ENCODE data around the gene AVPR1B.

AVPR1B gene

DNA sequence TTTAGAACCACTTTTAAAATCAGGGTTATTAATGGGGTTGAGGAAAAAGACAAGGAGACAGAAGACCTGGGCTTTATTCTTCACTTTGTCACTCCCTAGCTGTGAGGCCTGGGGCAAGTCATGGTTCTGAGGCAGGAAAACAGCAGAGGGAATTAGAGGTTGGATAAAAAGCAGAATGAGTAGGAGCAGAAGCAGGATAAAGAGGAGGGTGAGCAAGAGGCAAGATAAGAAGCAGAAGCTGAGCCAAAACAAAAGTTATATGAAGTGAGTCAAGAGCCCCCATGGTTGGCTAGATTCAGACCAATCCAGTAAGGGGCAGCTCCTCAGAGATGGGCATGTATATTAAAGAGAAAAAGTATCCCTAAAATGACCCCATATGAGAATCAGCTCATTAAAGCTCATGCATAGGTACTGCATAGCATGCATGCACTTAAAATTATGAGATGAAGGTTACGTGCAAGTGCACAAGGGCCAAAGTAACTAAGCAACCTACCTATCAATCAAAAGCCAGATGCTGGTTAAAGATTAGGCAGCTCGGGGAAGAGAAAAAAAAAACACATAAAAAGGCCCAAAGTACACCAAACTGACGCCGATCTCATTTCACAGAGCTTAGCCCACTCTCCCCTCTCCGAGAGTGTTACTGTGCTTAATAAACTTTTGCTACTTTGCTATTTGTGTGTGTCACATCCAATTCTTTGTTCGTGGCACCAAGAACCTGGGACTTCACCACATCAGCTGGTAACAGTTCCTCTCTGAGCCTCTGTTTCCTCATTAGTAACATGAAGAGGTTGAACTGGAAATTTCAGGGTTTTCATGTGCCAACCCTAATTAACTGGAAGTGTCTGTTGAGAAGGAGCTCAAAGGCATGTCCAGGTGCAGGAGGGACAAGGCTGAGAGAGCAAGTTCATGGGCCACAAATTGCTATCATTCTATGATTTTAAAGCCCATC, 2.2 kb downstream of the AVPR1B start:
- in situ Hi-C loops (cut with MboI; ENCODE audit: low sequenced_read_pairs): loop anchor here (25.0 kb wide), 1 partner anchor 328 kb away; the partner anchor contains the start of gene RAB29

DNA sequence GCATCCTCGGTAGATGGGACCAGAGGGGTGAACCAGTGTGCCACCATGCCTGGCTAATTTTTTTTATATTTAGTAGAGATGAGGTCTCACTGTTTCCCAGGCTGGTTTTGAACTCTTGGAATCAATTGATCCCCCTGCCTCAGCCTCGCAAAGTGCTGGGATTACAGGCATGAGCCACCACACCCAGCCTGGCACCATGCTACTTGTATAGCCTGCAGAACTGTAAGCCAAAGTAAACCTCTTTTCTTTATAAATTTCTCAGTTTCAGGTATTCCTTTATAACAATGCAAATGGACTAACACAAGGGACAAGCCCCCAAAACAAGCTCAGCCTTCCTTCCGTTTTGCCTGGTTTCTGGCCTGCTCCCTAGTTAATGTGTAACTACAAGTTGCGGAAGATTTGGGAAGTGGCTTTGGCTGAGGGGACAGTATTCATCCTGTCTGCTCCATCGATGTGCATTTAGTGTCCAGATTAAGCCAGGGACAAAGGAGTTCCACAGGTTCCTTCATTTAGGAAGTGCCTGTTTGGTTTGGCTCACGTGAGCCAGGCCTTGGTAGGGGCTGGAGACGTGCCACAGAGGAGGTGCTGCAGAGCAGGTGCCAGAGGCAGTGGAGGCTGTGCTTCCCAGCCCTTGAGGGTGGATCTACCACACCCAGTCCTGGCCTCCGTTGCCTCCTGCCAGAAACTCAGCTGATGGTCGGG, 4.4 kb downstream of the AVPR1B start:
- in situ Hi-C loops (cut with MboI; ENCODE audit: low sequenced_read_pairs): loop anchor here (25.0 kb wide), 1 partner anchor 325 kb away; the partner anchor contains the start of gene RAB29

DNA sequence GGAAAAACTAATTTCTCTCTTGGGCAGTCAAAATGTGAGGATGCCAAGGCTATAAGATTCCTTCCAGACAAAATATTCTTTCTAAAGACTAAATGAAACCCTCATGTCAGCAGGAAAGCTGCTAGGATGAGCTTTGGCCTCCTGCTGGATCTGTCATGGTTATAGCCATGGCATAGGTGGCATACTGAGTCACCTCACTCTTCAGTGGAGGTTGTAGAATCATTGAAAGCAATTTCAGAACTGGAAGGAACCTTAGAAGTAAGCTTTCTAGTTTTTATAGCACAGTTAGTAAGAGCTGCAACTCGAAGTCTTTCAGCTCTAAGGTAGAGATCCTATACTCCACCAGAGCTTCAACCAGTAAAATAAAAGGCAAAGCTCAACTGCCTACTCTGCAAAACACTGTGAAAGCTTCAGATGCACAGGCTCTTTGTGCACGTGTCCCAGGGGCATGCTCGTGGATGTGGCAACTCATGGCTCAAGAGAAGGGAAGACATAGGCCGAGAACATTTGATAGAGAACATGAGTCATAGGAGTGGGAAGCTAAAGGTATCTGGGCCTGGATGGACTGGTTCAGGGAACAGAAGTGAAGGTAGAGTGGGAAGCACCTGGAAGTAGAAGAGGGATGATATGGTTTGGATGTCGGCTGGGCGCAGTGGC, 5.8 kb downstream of the AVPR1B start:
- in situ Hi-C loops (cut with MboI; ENCODE audit: low sequenced_read_pairs): loop anchor here (25.0 kb wide), 1 partner anchor 324 kb away; the partner anchor contains the start of gene RAB29

DNA sequence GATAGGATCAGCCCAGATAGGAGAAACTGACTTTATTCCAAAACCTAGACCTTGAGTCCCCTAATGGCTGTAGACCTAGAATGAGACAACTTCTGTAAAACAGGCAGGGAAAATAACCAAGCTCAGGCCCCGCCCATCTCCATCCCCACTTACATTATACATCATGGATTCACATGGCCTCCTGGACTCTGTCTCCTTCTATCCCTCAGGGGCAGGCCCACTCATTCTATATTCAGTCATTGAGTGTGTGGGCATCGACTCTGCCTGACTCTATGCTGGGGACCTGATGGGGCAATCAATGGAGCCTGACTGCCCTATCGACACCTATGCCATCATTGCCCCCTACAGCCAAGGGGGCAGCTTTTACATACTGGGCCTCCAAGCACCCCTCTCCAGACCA, 6.4 kb downstream of the AVPR1B start:
- in situ Hi-C loops (cut with MboI; ENCODE audit: low sequenced_read_pairs): loop anchor here (25.0 kb wide), 1 partner anchor 324 kb away; the partner anchor contains the start of gene RAB29

DNA sequence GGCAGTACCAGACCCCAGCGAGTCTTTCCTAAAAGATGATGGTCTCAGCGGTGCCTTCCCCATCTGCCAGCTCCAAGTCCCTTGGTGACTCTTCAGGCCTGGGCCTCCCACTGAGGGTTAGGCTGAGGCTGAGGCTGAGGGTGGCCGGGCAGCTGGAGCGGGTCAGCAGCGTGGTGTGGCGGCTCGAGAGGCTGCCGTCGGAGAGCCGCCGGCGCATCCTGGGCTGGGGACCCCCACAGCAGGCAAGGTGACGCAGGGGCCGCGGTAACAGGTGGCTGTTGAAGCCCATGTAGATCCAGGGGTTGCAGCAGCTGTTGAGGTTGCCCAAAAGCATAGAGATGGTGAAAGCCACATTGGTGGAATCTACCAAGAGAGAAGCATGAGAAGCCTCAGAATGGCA, 7.0 kb downstream of the AVPR1B start:
- in situ Hi-C loops (cut with MboI; ENCODE audit: low sequenced_read_pairs): loop anchor here (25.0 kb wide), 1 partner anchor 323 kb away; the partner anchor contains the start of gene RAB29

DNA sequence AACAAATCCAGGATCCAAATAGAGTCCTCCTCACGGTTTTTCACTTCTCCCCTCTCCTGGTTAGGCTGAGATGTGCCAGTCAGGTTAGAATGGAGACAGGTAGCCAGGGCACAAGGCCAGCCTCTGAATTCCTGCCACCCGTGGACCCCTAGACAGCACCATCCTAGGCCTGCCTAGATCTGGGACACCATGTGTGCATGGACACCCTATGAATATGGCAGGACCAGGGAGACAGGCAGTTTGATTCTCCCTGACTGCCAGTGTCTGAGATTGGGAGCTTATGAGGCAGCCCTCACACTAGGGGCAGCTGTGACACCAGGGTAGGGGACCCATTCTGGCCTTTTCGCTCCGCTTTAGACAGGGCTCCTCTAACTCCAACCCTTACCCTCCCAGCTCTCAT, 7.5 kb downstream of the AVPR1B start:
- in situ Hi-C loops (cut with MboI; ENCODE audit: low sequenced_read_pairs): loop anchor here (10.0 to 25.0 kb wide), 3 partner anchors 125 to 322 kb away; partner anchors contain the start of gene RAB29

DNA sequence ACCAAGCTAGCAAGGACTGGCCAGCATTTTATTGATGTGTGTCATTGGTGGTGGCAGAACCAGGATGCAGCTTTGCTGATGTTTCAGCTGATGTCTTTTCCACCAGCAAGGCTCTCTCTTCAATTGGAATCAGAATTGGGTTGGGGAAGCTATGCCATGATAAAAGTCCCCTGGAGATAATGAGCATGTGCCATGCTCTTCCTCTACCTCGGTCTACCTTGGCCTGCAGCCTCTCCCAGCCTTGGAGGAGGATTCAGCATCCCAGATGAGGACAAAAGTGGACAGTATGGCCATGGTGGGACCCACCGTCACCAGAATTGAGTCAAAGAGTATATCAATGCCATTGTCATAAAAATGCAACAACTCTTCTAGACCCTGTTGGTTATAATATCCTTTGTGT, 8.6 kb downstream of the AVPR1B start:
- in situ Hi-C loops (cut with MboI; ENCODE audit: low sequenced_read_pairs): loop anchor here (10.0 to 25.0 kb wide), 3 partner anchors 124 to 321 kb away; partner anchors contain the start of gene RAB29

DNA sequence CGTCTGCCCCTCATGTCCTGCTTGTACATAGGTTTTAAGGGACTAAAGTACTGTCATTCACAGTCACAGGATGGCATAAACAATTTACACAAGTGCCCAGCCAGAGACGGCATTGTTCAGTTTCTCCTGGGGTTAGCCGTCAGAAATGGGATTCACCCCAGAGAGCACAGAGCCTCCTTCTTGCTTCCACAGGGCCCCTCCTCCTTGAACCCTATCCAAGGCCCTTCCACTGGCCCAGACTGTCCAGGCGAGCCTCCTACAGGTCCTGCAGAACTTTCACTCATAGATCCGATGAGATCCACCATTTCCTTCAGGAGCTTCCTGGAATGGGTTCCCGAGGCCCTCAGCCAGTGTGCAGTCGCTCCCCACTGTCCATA, 10.0 kb downstream of the AVPR1B start:
- in situ Hi-C loops (cut with MboI; ENCODE audit: low sequenced_read_pairs): loop anchor here (10.0 to 25.0 kb wide), 3 partner anchors 122 to 320 kb away; partner anchors contain the start of gene RAB29

DNA sequence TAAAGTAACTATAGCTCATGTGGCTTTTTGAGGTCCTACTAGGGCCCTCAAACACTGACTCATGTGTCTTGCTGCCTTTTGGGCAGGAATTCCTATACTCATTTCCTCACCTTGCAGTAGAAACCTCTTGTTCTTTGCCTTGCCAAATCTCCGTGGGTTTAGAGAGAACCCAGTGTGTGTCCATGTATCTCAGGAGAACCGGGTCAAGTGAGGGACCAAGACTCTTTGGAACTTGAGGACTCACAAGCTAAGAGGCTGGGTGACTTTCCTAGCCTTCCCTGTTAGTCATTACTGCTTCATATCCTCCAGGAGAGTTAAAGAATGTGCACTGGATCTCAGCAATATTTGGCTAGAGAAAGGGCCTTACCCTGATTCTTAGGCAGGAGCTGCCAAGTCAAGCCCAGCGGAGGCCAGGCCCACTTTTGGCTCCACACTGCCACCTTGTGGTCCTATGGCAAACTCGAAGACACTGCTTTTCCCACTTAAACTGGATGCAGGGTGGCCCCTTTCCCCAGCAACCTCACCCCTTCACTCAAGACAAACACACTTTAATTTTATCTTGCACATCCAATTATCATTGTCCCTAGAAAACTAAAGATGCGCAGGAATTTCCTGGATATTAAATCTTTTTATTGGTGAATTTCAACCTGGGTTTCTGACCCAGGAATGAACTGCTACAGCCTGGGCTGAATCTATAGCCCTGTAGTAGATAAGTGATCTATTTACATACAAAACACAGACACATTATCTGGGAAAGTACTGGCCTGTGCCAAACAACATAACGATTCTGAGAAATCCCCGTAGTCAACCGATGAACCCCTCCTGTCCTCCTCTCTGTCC, 10.6 kb downstream of the AVPR1B start:
- in situ Hi-C loops (cut with MboI; ENCODE audit: low sequenced_read_pairs): loop anchor here (10.0 to 25.0 kb wide), 3 partner anchors 122 to 319 kb away; partner anchors contain the start of gene RAB29

DNA sequence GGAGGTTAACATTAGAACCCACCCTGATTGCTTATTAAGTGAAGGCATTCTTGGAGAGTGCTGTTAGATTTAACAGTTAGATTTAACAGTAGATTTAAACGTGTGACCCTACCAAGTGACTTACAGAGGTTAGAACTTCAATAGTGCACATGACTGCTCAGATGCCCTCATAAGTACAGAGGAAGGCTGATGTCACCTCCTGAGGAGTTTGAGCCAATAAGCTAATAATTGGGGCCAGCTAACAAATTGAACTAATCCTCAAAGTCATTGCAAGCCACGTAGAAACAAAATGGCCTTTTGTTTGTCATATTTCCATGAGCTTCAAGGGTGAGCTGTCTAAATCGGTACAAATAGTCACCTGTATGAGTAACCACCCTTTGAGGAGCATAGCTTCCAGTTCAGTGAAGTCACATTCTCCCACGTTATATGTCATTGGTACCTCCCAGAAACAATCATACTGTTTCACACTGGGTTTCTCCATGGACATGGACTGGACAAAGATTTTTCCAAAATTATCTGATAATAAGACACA, 11.7 kb downstream of the AVPR1B start:
- in situ Hi-C loops (cut with MboI; ENCODE audit: low sequenced_read_pairs): loop anchor here (10.0 to 25.0 kb wide), 3 partner anchors 121 to 318 kb away; partner anchors contain the start of gene RAB29

DNA sequence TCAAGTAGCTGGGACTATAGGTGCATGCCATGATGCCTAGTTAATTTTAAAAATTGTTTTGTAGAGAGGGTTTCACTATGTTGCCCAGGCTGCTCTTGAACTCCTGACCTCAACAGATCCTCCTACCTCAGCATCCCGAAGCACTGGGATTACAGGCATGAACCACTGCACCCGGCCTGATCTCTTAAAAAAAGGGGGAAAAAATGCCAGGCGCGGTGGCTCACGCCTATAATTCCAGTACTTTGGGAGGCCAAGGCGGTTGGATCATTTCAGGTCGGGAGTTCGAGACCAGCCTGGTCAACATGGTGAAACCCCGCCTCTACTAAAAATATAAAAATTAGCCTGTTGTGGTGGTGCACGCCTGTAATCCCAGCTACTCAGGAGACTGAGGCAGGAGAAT, 13.2 kb downstream of the AVPR1B start:
- in situ Hi-C loops (cut with MboI; ENCODE audit: low sequenced_read_pairs): loop anchor here (10.0 to 25.0 kb wide), 3 partner anchors 119 to 317 kb away; partner anchors contain the start of gene RAB29

DNA sequence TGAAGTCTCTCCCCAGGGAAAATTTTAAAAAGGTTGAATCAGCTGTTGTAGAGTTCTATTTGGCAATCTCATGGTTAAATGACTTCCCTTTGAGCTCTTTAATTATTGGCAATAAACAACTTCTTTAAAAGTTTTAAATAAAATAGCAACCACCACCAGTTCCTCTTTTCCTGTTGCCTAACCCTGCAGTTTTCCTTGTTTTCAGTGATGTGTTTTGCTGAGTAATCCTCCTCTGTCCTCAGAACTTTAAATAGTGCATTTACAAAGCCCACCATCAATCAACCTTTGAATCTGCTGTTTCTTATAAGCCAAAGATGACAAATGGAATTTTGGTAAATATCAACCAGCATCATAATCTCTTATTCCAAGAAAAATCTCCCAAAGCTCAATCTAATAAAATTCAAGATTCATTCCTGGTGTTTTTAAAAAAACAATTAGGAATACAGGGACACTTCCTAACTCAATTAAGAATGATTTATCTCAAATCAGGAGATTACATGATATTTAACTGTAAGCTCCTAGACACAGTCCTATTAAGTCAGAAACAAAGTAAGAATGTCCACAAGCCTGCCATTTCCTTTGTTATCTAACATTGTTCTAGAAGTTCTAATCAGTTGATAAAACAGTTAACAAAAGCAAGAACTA, 14.8 kb downstream of the AVPR1B start:
- in situ Hi-C loops (cut with MboI; ENCODE audit: low sequenced_read_pairs): loop anchor here (10.0 to 25.0 kb wide), 3 partner anchors 118 to 315 kb away; partner anchors contain the start of gene RAB29

DNA sequence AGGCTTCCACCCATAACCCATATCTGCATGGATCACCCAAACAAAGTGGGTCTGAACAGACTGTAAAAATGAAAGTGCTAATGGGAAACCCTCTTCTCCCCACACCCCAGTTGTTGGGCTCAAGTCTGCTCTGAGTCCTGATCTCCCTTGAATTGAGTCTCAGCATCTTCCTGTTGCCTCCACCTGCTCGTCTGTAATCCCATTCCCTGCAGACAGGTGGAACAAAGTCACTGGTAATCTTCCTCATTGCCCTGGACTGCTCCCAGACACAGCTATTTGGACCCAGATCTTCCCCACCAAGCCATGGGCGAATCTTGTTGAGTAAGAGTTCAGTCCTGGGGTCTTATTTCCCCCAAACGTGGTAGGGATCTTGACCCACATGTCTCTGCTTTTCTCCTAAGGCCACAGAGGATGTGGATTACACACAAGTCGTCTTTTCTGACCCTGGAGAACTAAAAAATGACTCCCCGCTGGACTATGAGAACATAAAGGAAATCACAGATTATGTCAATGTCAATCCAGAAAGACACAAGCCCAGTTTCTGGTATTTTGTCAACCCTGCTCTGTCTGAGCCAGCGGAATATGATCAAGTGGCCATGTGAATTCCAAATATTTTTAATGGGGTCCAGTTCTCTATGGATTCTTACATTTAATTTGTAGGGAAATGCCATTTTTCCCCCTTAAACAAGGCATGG, 15.7 kb downstream of the AVPR1B start:
- in situ Hi-C loops (cut with MboI; ENCODE audit: low sequenced_read_pairs): loop anchor here (10.0 to 25.0 kb wide), 3 partner anchors 117 to 314 kb away; partner anchors contain the start of gene RAB29

DNA sequence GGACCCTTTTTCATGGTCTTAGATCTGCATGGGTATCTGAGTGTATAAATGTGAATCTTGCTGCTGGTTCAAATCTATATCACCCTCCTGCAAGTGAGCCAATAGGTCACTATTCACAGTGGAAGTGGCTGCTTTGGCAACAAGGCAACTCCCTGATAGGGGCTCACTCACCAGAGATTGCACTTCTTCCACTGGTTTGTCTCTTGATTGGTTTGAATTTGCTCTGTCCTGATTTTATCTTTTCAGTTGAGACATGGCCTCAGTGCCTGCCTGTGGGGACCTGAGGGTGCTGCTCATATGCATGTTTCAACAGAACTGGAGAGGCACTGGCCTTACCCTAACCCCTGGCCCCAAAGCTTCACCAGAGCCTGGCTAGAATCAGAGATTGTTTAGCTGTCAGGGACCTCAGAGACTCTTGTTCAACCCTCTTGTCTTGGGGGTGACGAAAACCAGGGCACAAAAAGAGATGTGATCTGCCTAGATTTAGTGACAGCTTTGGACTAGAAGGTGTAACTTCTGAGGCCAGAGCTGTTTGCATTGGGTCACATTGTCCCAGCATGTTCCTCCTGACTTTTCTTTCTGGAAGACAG, 16.9 kb downstream of the AVPR1B start:
- in situ Hi-C loops (cut with MboI; ENCODE audit: low sequenced_read_pairs): loop anchor here (10.0 to 25.0 kb wide), 3 partner anchors 116 to 313 kb away; partner anchors contain the start of gene RAB29

DNA sequence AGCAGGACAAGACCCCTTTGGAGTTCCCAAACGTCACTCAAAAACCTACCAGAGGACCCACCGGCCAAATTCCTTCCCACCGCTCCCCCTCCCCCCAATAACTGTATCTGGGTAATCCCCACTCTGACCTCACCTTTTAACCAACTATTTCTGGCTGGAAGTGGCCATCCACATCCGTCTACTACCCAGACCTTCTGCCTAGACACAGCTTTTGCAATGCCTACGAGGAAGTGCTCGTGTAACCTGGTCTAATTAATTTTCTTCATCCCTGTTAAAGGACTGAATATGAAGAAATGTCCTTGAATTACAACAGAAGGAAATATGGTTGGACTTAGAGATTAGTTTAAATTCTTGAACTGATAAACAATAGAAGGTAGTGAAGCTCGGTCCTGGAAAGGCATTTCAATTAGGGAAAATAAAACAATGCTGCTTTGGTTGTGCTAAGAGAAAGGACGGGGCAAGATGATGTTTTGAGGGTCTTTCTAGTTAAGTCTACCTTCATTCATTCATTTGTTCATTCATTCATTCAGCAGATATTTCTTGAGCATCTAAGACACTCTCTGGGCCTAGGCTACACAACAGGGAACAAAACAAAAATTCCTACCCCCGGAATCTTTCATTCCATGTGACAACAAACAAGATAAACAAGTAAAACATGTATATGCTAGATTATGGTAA, 18.8 kb downstream of the AVPR1B start:
- in situ Hi-C loops (cut with MboI; ENCODE audit: low sequenced_read_pairs): no loop called here

DNA sequence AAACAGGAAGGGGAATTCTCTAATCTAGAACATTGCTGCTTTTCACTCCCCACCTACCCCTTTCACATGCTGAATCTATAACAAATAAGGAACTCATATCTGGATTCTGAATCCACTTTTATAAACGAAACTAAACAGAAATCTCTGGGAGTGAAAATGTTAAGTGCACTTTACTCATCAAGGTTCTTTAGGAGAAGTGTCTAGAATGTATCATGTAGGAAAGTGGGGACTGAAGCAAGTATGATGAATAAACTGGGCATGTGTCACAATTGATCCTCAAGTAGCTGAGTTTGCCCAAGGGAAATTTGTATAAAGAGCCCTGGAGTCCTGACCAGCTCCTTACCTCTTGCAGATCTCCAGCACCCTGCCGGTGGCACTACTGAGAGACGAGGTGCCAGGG, 19.8 kb downstream of the AVPR1B start:
- in situ Hi-C loops (cut with MboI; ENCODE audit: low sequenced_read_pairs): no loop called here

DNA sequence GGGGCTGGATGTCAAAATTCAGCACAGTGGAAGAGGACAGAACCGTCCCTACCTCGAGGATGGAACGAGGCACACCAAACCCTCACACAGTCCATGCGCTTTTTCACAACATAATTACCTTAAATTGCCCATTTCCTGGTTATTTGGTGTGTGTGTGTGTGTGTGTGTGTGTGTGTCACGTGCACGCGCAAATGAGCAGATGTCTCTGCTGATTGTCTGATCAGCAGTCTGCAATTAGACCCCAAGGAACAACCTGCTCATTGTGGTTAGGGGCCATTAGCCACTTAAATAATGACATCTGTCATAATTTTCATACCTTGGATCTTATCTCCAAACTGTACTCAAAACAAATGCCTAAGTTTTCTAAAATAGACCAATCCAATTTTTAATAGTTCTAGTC, 23.2 kb downstream of the AVPR1B start:
- in situ Hi-C loops (cut with MboI; ENCODE audit: low sequenced_read_pairs): no loop called here
